Adrenal gland (tissue), 5 donors: ENCODE data around the gene ANKRD23.

Experiments
- POLR2A ChIP-seq, 2 donors: fragments of 450-650 bp; IDR thresholded peaks; one replicate each; pipeline ENCODE4 v1.6.1; 2017; ENCODE audit warnings: antibody characterized with exemption in 2 of 2, mild to moderate bottlenecking in 2 of 2, moderate library complexity in 1 of 2
- TF ChIP-seq, protein P1 (sequence below), 6 experiments: fragments of 450-650 bp in 4 of 6; fragments of 200-600 bp in 2 of 6; sonication (generic) in 1 of 6; IDR thresholded peaks; 1 replicate in 5 of 6; 2 replicates in 1 of 6; pipeline versions ENCODE4 v1.5.1 to v1.8.0; 2016 to 2021; ENCODE audit warnings: antibody characterized with exemption in 6 of 6, mild to moderate bottlenecking in 2 of 6, moderate library complexity in 1 of 6
- donor health status: DM: no; HTN: no; CAD: no.

DNA sequence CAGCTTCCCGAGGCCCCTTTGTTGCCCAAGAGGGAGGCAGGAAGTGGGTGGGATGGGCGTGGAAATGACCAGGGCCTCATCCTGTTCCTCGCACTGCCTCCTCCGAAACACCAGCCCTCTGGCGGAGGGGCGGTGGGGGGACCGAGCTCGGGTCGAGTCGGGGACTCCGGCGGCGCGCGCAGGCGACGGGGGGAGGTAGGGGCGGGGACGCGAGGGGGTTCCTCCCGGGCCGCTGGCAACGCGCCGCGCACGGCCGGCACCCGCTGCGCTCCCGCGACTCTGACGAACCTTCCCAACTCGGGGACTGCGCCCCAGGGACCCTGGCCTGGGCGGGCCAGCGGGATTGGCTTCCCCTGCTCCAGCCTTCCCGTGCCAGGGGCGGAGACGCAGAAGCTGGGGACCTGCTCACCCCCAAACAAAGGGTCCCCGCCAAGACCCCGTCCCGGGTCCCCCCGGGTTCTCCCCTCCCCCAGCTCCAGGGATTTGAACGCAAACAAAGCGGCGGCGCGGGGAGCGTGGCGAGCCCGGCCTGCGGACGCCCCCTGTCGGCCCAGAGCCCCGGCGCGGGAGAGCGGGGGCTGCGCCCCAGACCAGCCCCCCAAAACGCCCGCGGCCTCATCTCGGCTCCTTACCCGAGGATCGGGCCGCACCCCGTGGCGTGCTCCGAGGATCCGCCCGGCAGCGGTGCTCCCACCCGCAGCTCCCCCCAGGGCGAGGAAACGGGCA, 24.9 kb upstream of the ANKRD23 start:
- TF ChIP-seq, protein P1, sequence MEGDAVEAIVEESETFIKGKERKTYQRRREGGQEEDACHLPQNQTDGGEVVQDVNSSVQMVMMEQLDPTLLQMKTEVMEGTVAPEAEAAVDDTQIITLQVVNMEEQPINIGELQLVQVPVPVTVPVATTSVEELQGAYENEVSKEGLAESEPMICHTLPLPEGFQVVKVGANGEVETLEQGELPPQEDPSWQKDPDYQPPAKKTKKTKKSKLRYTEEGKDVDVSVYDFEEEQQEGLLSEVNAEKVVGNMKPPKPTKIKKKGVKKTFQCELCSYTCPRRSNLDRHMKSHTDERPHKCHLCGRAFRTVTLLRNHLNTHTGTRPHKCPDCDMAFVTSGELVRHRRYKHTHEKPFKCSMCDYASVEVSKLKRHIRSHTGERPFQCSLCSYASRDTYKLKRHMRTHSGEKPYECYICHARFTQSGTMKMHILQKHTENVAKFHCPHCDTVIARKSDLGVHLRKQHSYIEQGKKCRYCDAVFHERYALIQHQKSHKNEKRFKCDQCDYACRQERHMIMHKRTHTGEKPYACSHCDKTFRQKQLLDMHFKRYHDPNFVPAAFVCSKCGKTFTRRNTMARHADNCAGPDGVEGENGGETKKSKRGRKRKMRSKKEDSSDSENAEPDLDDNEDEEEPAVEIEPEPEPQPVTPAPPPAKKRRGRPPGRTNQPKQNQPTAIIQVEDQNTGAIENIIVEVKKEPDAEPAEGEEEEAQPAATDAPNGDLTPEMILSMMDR (IDR thresholded peaks at IDR 0.05) = peak in 5 of 6 experiments; percentile 28 to 66 (median 47)
- peak; percentile 20 to 43 for TF ChIP-seq POLR2A (IDR thresholded peaks at IDR 0.05)
